Measurements from ENCODE around the gene ACTL6B. TPM values are rescaled to one million over a fixed set of nuclear protein-coding genes. Genes with fewer than 3 reads are reported as not detected.

The ACTL6B gene
- polyA plus RNA-seq, 10 donors: 0.14 TPM; not detected in 9

DNA sequence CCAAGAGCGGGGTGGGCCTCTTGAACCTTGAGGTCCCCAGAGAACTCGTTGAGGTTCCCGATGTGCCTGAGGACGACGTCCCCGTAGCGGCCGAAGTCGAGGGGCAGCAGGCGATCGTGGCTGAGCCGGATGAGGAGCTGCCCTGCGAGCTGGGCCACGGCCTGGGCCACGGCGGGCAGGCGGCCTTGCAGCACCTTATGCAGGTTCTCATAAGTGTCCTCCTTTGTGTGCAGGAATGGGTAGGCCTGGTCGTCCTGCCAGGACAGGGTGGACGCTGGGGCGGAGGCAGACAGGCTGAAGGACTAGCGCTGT, 29.1 kb downstream of the ACTL6B start:
- no peak for DNase-seq

DNA sequence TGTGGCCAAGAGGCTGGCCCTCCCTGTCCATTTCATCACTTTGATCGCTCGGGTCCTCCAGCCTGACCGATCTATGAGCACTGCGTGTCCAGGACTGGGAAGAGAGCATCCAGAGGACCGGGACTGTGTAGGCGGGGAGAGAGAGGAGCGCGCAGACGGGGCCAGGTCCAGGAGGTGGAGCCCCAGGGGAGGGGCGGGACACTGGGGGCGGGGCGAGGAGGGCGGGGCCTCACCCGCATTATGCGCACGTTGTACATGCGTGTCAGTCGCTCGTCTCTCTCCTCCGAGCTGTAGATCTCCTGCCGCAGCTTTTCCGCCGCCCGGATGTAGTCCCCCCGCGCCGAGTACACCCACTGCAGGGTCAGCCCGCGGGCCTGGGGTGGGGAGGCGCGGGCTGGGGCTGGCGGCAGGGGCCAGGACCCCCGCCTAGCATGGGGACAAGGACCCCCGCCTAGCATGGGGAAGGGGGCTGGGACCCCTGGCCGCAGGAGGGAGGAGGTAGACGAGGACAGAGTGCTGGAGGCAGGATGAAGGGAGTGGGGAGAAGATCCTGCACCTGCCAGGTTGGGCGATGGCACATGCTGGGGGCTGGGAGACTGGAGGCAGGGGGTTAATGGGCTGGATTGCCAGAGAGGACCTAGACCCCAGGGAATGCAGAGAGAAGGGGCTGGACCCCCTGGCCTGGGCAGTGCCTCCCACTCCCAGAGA, 29.6 kb downstream of the ACTL6B start:
- peak; percentile 64 to 76 (median 71) for DNase-seq

DNA sequence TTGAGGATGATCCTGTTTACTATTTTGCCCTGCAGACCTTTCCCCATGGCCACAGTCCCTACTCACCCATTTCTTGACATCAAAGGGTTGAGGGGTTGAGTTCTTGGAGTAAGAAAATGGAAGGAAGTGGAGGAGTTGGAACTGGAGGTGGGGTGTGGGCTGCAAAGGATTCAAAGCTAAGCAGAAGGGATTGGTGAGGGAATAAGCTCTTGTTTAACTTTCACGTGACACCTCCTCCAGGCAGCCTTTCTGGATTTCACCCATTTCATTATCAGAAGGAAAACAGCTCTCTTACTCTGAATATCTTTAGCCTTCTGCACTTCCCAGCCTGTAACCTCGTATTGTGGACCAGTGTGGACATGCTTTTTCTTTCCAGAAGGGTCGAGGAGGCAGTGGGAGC, 30.2 kb downstream of the ACTL6B start:
- DNase-seq: no peak

DNA sequence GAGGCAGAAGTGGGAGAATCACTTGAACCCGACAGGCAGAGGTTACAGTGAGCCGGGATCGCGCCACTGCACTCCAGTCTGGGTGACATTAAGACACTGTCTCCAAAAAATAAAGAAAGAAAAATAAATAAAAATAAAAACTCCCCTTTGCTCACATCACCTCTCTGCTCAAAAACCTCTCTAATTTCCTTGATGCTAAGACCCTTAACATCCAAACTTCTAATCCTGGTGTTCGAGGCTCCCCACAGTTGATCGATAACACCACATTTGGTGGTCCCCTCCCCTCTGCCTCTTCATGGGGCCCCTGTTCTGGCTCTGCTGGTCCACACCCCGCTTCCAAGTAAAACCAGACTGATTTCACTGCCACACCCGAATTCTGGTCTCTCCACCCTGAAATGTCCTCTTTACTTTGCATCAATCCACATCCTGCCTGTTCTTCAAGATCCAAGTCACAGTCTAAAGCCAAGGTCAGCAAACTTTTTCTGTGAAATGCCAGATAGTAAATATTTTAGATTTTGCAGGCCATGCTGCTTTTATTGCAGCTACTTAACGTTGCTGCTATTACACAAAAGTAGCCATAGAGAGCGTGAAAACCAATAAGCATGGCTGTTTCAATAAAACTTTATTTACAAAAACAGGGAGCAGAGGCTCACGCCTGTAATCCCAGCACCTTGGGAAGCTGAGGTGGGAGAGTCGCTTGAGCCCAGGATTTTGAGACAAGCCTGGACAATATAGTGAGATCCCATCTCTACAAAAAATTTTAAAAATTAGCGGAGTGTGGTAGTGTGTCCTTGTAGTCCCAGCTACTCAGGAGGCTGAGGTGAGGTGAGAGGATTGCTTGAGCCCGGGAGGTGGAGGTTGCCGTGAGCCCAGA, 32.1 kb downstream of the ACTL6B start:
- DNase-seq: no peak

DNA sequence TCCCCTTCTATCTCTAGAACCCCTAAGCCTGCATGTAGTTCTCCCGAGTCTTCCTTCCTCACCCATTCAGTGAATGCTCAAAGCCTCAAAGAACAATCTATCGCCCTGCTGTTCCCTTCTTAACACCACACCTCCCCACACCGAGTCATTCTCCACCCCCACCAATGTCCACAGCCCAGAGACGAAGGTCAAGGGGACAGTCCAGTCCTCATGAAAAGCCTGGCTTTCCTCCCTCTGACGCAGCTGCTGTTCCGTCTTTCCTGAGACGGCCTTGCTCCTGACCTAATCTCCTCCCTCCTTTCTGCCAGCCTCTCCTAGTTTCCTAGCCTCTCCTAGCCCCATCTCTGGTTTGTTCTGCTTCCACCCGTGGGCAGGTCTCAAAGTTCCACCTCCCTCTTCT, 34.7 kb downstream of the ACTL6B start:
- no peak for DNase-seq

DNA sequence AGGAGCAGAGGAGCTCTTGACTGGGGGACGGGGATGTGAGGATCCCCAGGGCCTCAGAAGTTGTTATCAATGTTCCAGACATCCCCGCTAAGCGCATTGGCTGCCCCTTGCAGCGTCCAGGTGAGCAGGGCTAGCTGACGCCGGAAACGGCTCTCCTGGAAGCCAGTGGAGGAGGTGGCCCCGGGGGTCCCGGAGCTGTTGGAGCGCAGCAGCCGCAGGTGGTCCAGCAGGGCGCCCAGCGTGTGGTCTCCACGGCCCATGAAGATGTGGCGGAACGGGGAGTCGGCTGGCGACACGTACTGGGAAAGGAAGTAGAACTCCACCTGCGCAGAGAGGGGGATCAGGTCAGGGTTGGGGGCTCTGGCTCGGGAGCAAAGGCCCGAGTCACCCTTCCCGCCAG, 35.4 kb downstream of the ACTL6B start:
- DNase-seq: no peak

DNA sequence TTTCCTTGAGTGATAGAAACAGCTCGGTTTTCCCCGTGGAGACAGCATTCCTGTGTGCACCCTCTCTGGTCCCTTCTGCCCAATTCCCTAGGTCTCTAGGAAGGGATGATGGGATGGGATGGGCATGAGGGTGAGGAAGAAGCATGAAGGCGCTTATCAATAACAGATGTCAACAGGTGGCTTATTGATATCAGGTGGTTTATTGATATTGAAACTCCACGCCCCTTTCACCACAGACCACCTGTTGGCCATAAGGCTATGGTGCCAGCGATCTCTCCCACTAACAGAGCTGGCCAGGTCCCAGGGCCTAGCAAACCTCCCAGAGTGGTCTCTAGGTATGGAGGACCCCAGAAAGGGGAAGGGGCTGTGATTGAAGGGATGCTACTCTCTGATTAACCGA, 36.0 kb downstream of the ACTL6B start:
- no peak for DNase-seq

DNA sequence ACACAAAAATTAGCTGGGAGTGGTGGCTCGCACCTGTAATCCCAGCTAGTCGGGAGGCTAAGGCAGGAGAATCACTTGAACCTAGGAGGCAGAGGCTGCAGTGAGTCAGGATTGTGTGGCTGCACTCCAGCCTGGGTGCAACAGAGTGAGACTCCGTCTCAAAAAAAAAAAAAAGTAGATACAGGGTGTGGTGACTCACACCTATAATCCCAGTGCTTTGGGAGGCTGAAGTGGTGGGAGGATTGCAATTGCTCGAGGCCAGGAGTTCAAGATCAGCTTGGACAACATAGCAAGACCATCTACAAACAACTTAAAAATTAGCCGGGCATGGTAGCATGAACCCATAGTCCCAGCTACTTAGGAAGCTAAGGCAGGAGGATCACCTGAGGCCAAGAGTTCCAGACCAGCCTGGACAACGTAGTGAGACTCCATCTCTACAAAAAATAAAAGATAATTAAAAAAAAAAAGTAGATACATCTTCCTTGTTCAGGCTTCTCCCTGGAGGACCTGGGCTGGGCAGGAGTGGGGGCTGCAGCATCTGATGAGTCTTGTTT, 41.9 kb downstream of the ACTL6B start:
- no peak for DNase-seq

DNA sequence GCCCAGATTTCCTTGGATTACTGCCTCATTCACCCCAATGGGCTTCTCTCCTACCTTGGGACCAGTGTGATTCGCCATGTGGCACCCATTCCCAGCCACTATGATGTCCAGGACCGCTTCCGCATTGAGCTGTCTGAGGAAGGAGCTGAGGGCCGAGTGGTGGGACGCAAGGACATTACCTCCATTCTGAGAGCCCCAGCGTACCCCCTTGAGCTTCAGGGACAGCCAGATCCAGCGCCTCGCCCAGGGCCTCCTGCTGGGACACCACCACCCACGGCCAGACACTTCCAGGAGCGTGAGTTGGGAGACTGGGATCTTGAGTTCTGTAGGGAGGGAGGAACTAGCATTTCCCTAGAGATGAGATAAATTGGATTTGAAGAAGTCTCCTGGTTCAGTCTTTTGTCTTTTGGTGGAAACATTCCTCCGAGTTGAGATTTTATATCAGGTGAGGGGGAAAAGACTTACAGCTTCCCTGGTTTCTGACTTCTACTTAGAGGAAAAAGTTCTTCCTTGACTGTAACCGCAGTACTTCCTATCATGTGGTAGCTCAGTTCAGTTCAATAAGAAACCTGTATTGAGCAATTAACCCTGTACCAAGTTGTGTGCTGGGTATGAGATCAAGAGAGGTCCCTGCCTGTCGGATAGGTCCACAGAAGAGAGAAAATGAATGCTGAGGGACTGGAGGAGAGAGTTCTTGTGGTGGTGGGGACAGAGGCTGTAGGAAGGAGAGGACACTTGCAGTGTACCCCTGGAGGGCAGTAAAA, 42.7 kb downstream of the ACTL6B start:
- DNase-seq: no peak

DNA sequence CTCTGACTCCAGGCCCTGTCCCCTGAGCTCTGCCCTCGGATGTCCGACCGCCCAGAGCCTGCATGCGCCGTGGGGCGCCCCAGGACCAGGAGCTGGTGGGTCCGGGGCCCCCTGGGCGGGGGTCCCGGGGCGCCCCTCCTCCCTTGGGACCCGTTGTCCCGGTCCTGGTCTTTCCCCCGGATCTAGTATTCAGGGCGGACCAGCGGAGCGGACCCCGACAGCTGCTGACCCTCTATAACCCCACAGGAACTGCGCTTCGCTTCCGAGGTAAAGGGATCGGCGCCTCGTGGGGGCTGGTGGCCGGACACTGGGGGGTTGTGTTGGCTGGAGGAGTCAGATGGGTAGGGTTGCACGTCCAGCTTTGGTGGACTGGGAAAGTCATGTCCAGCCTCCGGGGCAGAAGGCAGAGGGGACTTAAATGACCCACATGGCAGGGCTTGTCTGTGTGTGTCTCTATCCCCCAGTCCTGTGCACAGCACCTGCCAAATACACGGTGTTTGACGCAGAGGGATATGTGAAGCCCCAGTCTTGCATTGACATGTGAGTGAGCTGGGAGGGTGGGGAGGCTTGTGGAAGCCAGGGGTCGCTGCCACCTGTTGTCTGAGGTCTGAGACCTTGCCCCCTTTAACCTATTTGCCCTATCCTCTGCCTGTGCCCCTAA, 43.4 kb downstream of the ACTL6B start:
- DNase-seq: peak in 1 of 3 donors; percentile 49

DNA sequence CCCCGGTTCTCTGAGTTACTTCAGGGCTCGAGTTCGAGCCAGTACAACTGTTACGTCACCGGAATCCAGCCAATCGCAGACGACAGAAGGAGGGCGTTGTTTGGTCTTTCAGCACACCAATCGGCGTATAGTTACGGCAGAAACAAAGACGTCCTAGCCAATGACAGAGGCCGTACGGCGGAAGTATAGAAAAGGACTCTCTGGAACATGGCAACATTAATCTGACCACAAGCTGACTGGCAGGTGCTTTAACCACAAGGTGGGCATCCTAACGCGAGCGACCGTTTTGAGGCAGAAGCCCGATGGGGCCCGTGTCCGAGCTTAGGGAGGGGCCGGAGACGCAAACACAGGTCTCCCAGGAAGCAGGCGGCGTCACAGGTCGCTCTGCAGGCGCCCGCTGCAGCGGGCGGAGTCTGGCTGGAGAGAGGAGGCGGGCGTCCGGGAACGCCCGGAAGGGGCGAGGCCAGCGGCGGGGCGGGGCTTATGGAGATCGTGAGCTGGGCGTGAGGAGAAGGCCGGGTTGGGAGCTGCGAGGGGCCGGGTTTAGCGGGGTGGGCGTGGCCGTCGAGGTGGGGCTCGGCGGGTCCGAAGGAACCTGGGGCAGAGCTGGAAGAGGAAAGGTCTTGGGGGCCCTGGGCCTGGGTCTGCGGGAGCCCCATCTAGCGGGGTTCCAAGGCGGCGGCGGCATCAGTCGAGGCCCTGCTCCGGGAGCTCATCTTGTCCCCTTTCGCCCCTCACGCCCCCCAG, 44.1 kb downstream of the ACTL6B start, which contains the start of gene MOSPD3:
MOSPD3 (plus strand) TSS at position 558 of the 747 bp plus-strand sequence. CDS start 252 bp downstream, outside the sequence.
- DNase-seq: peak; percentile 99 to 100 (median 100)

DNA sequence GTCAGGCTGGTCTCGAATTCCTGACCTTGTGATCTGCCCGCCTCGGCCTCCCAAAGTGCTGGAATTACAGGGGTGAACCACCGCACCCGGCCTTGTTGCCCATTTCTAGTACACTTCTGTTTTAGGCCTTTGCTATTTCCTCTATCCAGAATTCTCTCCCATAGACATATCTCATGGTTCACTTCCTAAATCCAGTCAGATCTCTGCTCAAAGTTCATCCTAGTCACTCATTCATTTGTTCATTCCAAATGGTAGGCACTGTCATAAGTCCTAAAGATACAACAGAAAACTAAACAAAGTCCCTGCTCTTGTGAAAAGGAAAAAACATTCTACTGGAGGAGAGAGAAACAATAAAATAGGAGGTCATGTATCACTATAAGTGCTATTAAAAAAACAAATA, 46.3 kb downstream of the ACTL6B start:
- DNase-seq: no peak

DNA sequence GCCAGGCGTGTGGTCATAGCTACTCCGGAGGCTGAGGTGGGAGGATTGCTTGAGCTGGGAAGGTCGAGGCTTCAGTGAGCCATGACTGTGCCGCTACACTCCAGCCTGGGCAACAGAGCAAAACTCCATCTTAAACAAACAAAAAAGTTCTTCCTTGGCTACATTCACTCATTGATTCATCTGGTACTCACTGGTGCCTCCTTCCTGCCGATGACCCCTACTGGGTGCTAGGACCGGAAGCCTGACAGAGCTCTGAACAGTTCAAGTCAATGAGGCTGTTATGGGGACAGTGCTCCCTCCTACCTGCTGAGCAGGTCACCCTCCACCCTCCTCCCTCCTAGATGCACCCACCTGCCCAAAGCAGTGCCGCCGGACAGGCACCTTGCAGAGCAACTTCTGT, 49.1 kb downstream of the ACTL6B start:
- no peak for DNase-seq

DNA sequence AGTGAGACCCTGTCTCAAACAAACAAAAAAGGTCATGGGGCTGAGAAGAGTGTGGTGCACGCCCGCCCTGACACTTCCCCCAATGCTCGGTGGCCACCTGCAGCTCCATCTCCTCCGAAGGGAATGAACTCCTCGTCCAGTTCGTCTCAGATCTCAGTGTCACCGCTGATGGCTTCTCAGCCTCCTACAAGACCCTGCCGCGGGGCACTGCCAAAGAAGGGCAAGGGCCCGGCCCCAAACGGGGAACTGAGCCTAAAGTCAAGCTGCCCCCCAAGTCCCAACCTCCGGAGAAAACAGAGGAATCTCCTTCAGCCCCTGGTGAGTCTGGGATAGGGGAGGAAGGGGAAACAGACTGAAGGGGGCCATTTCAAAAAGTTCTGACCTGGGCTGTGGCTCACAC, 49.9 kb downstream of the ACTL6B start:
- DNase-seq: no peak

DNA sequence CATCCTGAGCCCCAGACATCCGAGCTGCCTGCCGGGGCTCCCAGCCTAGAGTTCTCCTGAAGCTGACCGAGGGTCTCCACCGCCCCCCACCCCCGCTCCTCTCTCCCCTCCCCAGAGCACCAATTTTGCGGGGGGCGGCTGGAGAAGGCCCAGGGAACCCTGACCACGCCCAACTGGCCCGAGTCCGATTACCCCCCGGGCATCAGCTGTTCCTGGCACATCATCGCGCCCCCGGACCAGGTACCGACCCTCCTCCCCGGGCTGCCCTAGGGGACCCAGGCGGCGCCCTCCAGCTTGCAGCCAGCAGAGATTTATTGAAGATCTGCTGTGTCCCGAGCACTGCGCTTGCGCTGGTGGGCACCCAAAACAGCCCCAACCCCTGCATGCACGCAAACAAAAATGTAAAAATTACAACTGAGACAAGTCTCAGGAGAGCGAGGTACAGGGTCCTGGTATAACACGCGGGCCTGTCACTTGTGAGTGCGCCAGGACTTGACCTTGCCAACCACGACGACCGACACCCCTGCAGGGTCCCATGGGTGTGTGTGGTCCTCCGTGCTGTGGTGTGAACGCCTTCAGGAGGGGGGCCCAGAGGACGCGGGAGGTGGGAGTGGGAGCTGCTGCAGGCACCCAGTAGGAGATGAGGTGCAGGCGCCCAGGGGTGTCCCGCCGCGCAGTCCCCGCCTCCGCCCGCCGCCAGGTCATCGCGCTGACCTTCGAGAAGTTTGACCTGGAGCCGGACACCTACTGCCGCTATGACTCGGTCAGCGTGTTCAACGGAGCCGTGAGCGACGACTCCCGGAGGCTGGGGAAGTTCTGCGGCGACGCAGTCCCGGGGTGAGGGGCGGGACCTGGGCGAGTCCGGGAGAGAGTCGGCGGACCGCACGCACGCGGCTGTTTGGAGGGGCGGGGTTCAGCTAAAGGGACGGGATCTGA, 51.0 kb downstream of the ACTL6B start:
- DNase-seq: peak in 1 of 3 donors; percentile 34

DNA sequence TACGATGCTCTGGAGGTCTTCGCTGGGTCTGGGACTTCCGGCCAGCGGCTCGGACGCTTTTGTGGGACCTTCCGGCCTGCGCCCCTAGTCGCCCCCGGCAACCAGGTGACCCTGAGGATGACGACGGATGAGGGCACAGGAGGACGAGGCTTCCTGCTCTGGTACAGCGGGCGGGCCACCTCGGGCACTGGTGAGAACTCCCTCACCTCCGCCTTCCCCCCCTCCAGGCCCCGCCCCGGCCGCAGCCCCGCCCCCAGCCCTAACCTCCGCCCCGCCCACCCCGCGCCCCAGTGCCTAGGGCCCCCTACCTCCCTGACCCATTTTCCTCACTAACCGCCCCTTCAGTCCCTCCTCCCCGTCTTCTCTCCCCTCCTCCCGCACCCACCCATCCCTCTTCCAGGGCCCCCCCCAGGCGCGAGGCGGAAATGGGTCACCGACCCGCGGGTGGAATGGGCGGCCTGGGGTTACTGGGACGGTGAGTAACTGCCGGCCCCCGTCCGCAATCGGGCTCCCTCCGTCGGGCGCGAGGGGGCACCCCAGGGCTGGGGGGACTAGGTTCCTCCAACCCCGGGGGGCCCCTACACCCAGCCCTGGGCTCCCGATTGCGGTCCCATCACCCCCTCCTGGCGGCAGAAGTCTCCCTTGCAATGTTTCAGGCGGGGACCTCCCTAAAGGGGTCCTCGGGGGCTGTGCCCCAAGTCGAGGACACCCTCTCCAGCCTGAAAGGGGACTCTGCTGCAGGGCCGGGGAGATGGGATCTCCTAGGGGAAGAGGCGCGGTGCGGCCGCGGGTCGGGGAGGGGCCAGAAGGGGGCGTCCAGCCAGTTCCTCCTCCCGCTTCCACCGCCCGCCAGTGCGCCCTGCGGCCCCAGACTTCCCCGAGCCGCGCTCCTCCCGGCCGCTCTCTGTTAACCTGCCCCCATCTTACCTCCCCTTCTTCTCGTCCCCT, 51.9 kb downstream of the ACTL6B start:
- DNase-seq: peak; percentile 72 to 90 (median 74)

DNA sequence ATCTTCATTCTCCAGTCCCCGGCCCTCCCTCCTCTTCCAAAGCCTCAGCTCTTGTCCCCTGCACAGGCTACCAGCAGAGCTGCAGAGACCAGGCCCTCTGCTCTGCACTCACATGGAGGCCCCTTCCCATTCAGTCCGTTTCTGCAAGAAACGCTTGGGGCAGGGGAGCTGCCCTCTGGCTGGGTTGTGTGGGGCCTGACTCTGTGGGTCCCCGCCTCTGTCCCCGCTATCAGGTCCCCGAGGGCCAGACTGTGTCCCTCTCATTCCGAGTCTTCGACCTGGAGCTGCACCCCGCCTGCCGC, 52.6 kb downstream of the ACTL6B start:
- DNase-seq: peak in 2 of 3 donors; percentile 38 to 82

DNA sequence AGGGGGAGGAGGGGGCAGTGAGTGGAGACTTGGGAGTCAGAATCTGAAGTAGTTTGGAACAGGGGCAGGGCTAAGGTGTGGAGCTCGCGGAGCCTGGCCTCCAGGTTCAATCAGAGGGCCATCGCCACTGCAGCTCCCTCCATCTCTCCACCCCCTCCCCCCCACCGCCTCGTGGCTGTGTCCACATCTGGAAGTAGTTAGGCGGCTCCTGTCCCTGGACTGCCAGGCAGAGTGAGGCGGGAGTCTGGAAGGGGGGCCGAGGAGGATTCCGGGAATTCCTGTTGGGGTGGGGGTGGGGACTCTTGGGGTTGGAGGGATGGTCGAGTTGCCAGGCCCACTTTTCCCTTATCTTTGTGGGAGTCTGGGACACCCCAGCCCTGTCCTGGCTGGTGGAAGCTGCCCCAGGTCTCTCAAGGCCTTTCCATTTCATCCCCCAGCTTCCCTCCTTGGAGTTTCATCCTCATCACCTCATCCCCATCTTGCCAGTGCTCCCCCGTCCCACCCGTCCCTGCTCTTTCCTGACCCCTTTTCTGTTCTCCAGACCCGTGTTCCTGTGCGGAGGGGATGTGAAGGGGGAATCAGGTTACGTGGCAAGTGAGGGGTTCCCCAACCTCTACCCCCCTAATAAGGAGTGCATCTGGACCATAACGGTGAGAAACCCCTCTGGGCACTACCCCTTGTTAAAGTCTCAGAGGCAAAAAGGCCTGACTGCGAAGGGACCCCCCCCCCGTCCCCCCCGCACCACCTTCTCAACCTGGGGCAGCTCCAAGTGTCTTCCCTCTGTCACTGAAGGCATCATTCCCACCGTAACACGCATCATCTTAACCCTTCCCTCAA, 53.1 kb downstream of the ACTL6B start:
- peak; percentile 90 to 94 (median 92) for DNase-seq

Data from muscle of back (tissue), 11 donors.